Measurements from ENCODE around the gene MDM2. TPM values are rescaled to one million over a fixed set of nuclear protein-coding genes. Genes with fewer than 3 reads are reported as not detected.

Gene MDM2
- total RNA-seq, 2 experiments from 2014 or later = 207 to 214 TPM

GRCh38 chr12:68772714-68773113 lies 35.3 kb upstream of the MDM2 start:
- Mint-ChIP-seq H3K4me1 (peaks cover 19% of the 10 kb centered on the region), H3K9me3 (no peaks in the 10 kb centered on the region), H3K27ac (peak overlapping the region; percentile 72), H3K36me3 (ENCODE audit: low read depth) (no peaks in the 10 kb centered on the region), H3K27me3 (no peaks in the 10 kb centered on the region), H3K4me3 (peak overlapping the region; percentile 25)
- CTCF ChIA-PET = no interaction called here
- peak; percentile 9 for DNase-seq
- POLR2A ChIA-PET = interaction anchor here (0.6 kb wide), 1 partner anchor 57 kb away, joined by 5 read pairs; no protein-coding TSS in a partner anchor

GRCh38 chr12:68773582-68773981 lies 34.4 kb upstream of the MDM2 start:
- no peak overlapping the region for H3K27ac Mint-ChIP-seq
- no peaks in the 10 kb centered on the region for H3K27me3 Mint-ChIP-seq
- H3K9me3 Mint-ChIP-seq = no peaks in the 10 kb centered on the region
- DNase-seq = no peak
- no peak overlapping the region for H3K4me3 Mint-ChIP-seq
- H3K36me3 Mint-ChIP-seq (ENCODE audit: low read depth) = no peaks in the 10 kb centered on the region
- H3K4me1 Mint-ChIP-seq = peaks cover 19% of the 10 kb centered on the region
- ChIA-PET CTCF (interaction anchor here (0.6 to 1.8 kb wide), 3 partner anchors 34 to 695 kb away, joined by 3 to 4 read pairs (median 3); partner anchors contain the start of gene MDM2), POLR2A (no interaction called here)

- CTCF ChIA-PET = interaction anchor here (1.8 kb wide), 1 partner anchor 33 kb away, joined by 4 read pairs; the partner anchor contains the start of gene MDM2
- POLR2A ChIA-PET = no interaction called here
- no peak overlapping the region for H3K4me3 Mint-ChIP-seq
- H3K27me3 Mint-ChIP-seq = no peaks in the 10 kb centered on the region
- no peak for DNase-seq
- H3K4me1 Mint-ChIP-seq = peaks cover 19% of the 10 kb centered on the region
- H3K9me3 Mint-ChIP-seq = no peaks in the 10 kb centered on the region
- H3K27ac Mint-ChIP-seq = no peak overlapping the region
- H3K36me3 Mint-ChIP-seq (ENCODE audit: low read depth) = no peaks in the 10 kb centered on the region
These were observed 32.8 kb upstream of the MDM2 start for GRCh38 chr12:68775121-68775630.

GRCh38 chr12:68776976-68777610 lies 30.9 kb upstream of the MDM2 start:
- Mint-ChIP-seq H3K36me3 (ENCODE audit: low read depth) (no peaks in the 10 kb centered on the region), H3K9me3 (no peaks in the 10 kb centered on the region), H3K4me1 (peaks cover 19% of the 10 kb centered on the region), H3K27ac (no peak overlapping the region), H3K4me3 (no peak overlapping the region), H3K27me3 (no peaks in the 10 kb centered on the region)
- CTCF ChIA-PET = interaction anchor here (0.6 to 1.3 kb wide), 3 partner anchors 23 to 42 kb away, joined by 3 to 7 read pairs (median 4); no protein-coding TSS in a partner anchor
- POLR2A ChIA-PET = interaction anchor here (0.6 kb wide), 1 partner anchor 119 kb away, joined by 3 read pairs; no protein-coding TSS in a partner anchor
- DNase-seq = no peak

GRCh38 chr12:68779280-68779679 lies 28.7 kb upstream of the MDM2 start:
- H3K4me1 Mint-ChIP-seq = no peaks in the 10 kb centered on the region
- no peaks in the 10 kb centered on the region for H3K9me3 Mint-ChIP-seq
- no peaks in the 10 kb centered on the region for H3K27me3 Mint-ChIP-seq
- CTCF ChIA-PET = no interaction called here
- POLR2A ChIA-PET = no interaction called here
- H3K27ac Mint-ChIP-seq = no peak overlapping the region
- no peaks in the 10 kb centered on the region for H3K36me3 Mint-ChIP-seq (ENCODE audit: low read depth)
- no peak for DNase-seq
- no peak overlapping the region for H3K4me3 Mint-ChIP-seq

GRCh38 chr12:68780731-68781130 lies 27.2 kb upstream of the MDM2 start:
- H3K9me3 Mint-ChIP-seq = no peaks in the 10 kb centered on the region
- H3K36me3 Mint-ChIP-seq (ENCODE audit: low read depth) = no peaks in the 10 kb centered on the region
- no peak overlapping the region for H3K4me3 Mint-ChIP-seq
- H3K27me3 Mint-ChIP-seq = no peaks in the 10 kb centered on the region
- ChIA-PET POLR2A (no interaction called here), CTCF (interaction anchor here (1.2 kb wide), 1 partner anchor 52 kb away, joined by 4 read pairs; no protein-coding TSS in a partner anchor)
- DNase-seq = no peak
- no peak overlapping the region for H3K27ac Mint-ChIP-seq
- no peaks in the 10 kb centered on the region for H3K4me1 Mint-ChIP-seq

GRCh38 chr12:68781728-68782127 lies 26.2 kb upstream of the MDM2 start:
- CTCF ChIA-PET = interaction anchor here (0.7 to 1.6 kb wide), 4 partner anchors 9 to 65 kb away, joined by 3 to 6 read pairs (median 4); no protein-coding TSS in a partner anchor
- H3K27ac Mint-ChIP-seq = no peak overlapping the region
- no peak for DNase-seq
- no peaks in the 10 kb centered on the region for H3K4me1 Mint-ChIP-seq
- no peak overlapping the region for H3K4me3 Mint-ChIP-seq
- no peaks in the 10 kb centered on the region for H3K27me3 Mint-ChIP-seq
- no peaks in the 10 kb centered on the region for H3K36me3 Mint-ChIP-seq (ENCODE audit: low read depth)
- POLR2A ChIA-PET = interaction anchor here (0.6 kb wide), 1 partner anchor 40 kb away, joined by 5 read pairs; no protein-coding TSS in a partner anchor
- no peaks in the 10 kb centered on the region for H3K9me3 Mint-ChIP-seq

- Mint-ChIP-seq H3K4me3 (no peak overlapping the region), H3K36me3 (ENCODE audit: low read depth) (no peaks in the 10 kb centered on the region), H3K4me1 (peaks cover 5% of the 10 kb centered on the region), H3K27me3 (no peaks in the 10 kb centered on the region), H3K27ac (no peak overlapping the region), H3K9me3 (no peaks in the 10 kb centered on the region)
- no peak for DNase-seq
- CTCF ChIA-PET = interaction anchor here (0.6 to 1.5 kb wide), 2 partner anchors 24 to 130 kb away, joined by 3 to 5 read pairs; partner anchors contain the start of gene MDM2
- POLR2A ChIA-PET = no interaction called here
These were observed 24.0 kb upstream of the MDM2 start for GRCh38 chr12:68784015-68784414.

- POLR2A ChIA-PET = no interaction called here
- Mint-ChIP-seq H3K27me3 (no peaks in the 10 kb centered on the region), H3K4me3 (no peak overlapping the region), H3K36me3 (ENCODE audit: low read depth) (no peaks in the 10 kb centered on the region), H3K4me1 (peaks cover 5% of the 10 kb centered on the region), H3K27ac (no peak overlapping the region), H3K9me3 (no peaks in the 10 kb centered on the region)
- CTCF ChIA-PET = interaction anchor here (0.5 to 1.5 kb wide), 2 partner anchors 23 to 141 kb away, joined by 3 to 5 read pairs; partner anchors contain the start of gene MDM2
- no peak for DNase-seq
These were observed 22.6 kb upstream of the MDM2 start for GRCh38 chr12:68785358-68785757.

GRCh38 chr12:68785823-68786222 lies 22.2 kb upstream of the MDM2 start:
- ChIA-PET CTCF (interaction anchor here (1.5 kb wide), 1 partner anchor 22 kb away, joined by 5 read pairs; the partner anchor contains the start of gene MDM2), POLR2A (no interaction called here)
- Mint-ChIP-seq H3K4me1 (peaks cover 5% of the 10 kb centered on the region), H3K27ac (no peak overlapping the region), H3K36me3 (ENCODE audit: low read depth) (no peaks in the 10 kb centered on the region), H3K9me3 (no peaks in the 10 kb centered on the region), H3K27me3 (no peaks in the 10 kb centered on the region), H3K4me3 (no peak overlapping the region)
- no peak for DNase-seq

GRCh38 chr12:68786929-68787328 lies 21.0 kb upstream of the MDM2 start:
- no peak for DNase-seq
- Mint-ChIP-seq H3K4me1 (peaks cover 5% of the 10 kb centered on the region), H3K27ac (no peak overlapping the region), H3K36me3 (ENCODE audit: low read depth) (no peaks in the 10 kb centered on the region), H3K27me3 (no peaks in the 10 kb centered on the region), H3K4me3 (no peak overlapping the region), H3K9me3 (no peaks in the 10 kb centered on the region)
- CTCF ChIA-PET = interaction anchor here (0.6 kb wide), 1 partner anchor 126 kb away, joined by 3 read pairs; no protein-coding TSS in a partner anchor
- POLR2A ChIA-PET = no interaction called here

GRCh38 chr12:68788554-68789143 lies 19.3 kb upstream of the MDM2 start:
- peaks cover 5% of the 10 kb centered on the region for H3K4me1 Mint-ChIP-seq
- POLR2A ChIA-PET = no interaction called here
- DNase-seq = no peak

More at GRCh38 chr12:68788554-68789143, 19.3 kb upstream of the MDM2 start:
- Mint-ChIP-seq H3K27ac (no peak overlapping the region), H3K4me3 (no peak overlapping the region), H3K9me3 (no peaks in the 10 kb centered on the region), H3K27me3 (no peaks in the 10 kb centered on the region), H3K36me3 (ENCODE audit: low read depth) (no peaks in the 10 kb centered on the region)
- CTCF ChIA-PET = interaction anchor here (1.4 kb wide), 1 partner anchor 41 kb away, joined by 3 read pairs; no protein-coding TSS in a partner anchor
